Mucosa of gallbladder (tissue), 1 donor: ENCODE results near the gene HERC5. TPM values are rescaled to one million over a fixed set of nuclear protein-coding genes. Genes with fewer than 3 reads are reported as not detected.
"Not testable (repeated sequence)": the region's sequence is repeated elsewhere in the genome, so short reads cannot be mapped to it uniquely, and the experiment has no call there.

ENCODE experiments used
- DNase-seq: peaks from one replicate; pipeline ENCODE4 v3.0.0-alpha.2; 2020; ENCODE audit warnings: low spot score
- total RNA-seq: library from RNA; stranded (reverse); gene quantifications from one replicate; pipeline ENCODE4 v1.2.1, GENCODE V29; 2021
- donor health status: DM: no; HTN: no; CAD: no.

Gene HERC5
- total RNA-seq: 4.1 TPM

GRCh38 chr4:88456670-88457306 lies at the start of gene HERC5:
HERC5 (plus strand) TSS chr4:88457119; CDS start chr4:88457270, 151 bp downstream.
- peak; percentile 91 for DNase-seq

- no peak for DNase-seq
These were observed 47.7 kb upstream of the HERC5 start for GRCh38 chr4:88409206-88409605.

GRCh38 chr4:88409789-88410188 lies 47.1 kb upstream of the HERC5 start:
- no peak for DNase-seq

GRCh38 chr4:88411491-88412096 lies 45.3 kb upstream of the HERC5 start:
- no peak for DNase-seq

GRCh38 chr4:88413801-88414200 lies 43.1 kb upstream of the HERC5 start:
- no peak for DNase-seq

GRCh38 chr4:88414755-88415154 lies 42.2 kb upstream of the HERC5 start:
- DNase-seq: no peak

GRCh38 chr4:88415982-88416381 lies 40.9 kb upstream of the HERC5 start:
- no peak for DNase-seq

- DNase-seq: no peak
These were observed 38.5 kb upstream of the HERC5 start for GRCh38 chr4:88418411-88418810.

- no peak for DNase-seq
These were observed 37.0 kb upstream of the HERC5 start for GRCh38 chr4:88419874-88420273.

- DNase-seq: no peak
These were observed 36.1 kb upstream of the HERC5 start for GRCh38 chr4:88420844-88421243.

GRCh38 chr4:88422403-88422802 lies 34.5 kb upstream of the HERC5 start:
- DNase-seq: no peak

GRCh38 chr4:88429401-88429800 lies 27.5 kb upstream of the HERC5 start:
- DNase-seq: no peak

GRCh38 chr4:88435987-88436693 lies 20.8 kb upstream of the HERC5 start:
- DNase-seq: no peak

- DNase-seq: not testable (repeated sequence)
These were observed 19.0 kb upstream of the HERC5 start for GRCh38 chr4:88437873-88438272.

- DNase-seq: no peak
These were observed 17.7 kb upstream of the HERC5 start for GRCh38 chr4:88439161-88439760.

- no peak for DNase-seq
These were observed 16.8 kb upstream of the HERC5 start for GRCh38 chr4:88440146-88440545.

- no peak for DNase-seq
These were observed 15.2 kb upstream of the HERC5 start for GRCh38 chr4:88441696-88442095.

GRCh38 chr4:88442689-88443191 lies 14.2 kb upstream of the HERC5 start:
- no peak for DNase-seq

- no peak for DNase-seq
These were observed 13.4 kb upstream of the HERC5 start for GRCh38 chr4:88443486-88443885.

GRCh38 chr4:88445252-88445651 lies 11.7 kb upstream of the HERC5 start:
- DNase-seq: no peak

- no peak for DNase-seq
These were observed 10.8 kb upstream of the HERC5 start for GRCh38 chr4:88446124-88446523.

- no peak for DNase-seq
These were observed 9.4 kb upstream of the HERC5 start for GRCh38 chr4:88447371-88448095.
